Heart left ventricle (tissue), 13 donors: ENCODE results near the gene NTMT1.

ENCODE experiments used
- CTCF ChIP-seq, 12 donors: fragments of 200-600 bp; sonication (generic) in 4 of 12; IDR thresholded peaks; one replicate each; pipeline versions ENCODE4 v1.5.0 to v1.8.0; 2018 to 2022; ENCODE audit warnings: antibody characterized with exemption in 12 of 12, mild to moderate bottlenecking in 5 of 12
- POLR2A ChIP-seq, 2 donors: fragments of 450-650 bp; IDR thresholded peaks; one replicate each; pipeline ENCODE4 v1.6.1; 2017; ENCODE audit warnings: antibody characterized with exemption in 2 of 2, mild to moderate bottlenecking in 2 of 2, moderate library complexity in 2 of 2
- donor health status: ischemic (EF 13 %, LVEDD 7.1; RV severe dilation, severe dysfunction).
- donor health status: DM: no; HTN: yes; CAD: no.
- donor health status: DM: no; HTN: no; CAD: no.
- donor health status: ischemic (EF 25% LVEDD 6.9; RV normal size, moderate dysfunction).
- donor health status: ischemic (EF 25% LVEDD 5.7; RV mildly dilated, moderate dysfunction).
- donor health status: ischemic (EF 35%, LVEDD 5.7; RV mildly dilated, moderate dysfunction).
- donor health status: nonischemic (EF 11% LVEDD 7.7; RV severe dilation, severe dysfunction).
- donor health status: DM: yes; HTN: yes; CAD: no.
- donor health status: PGD.
- donor health status: ischemic (EF 29% LVEDD 5.4; RV normal size, mild dysfunction).
- donor health status: nonischemic (EF 23%, LVEDD 6.1; RV moderate dilation, normal function).

GRCh38 chr9:129654554-129655040, 28.6 kb downstream of the NTMT1 start:
- no peak for TF ChIP-seq CTCF (IDR thresholded peaks at IDR 0.05)
- no peak for TF ChIP-seq POLR2A (IDR thresholded peaks at IDR 0.05)
